Tibial nerve (tissue), 4 donors: ENCODE measurements around the gene SLC31A2. TPM values are rescaled to one million over a fixed set of nuclear protein-coding genes. Genes with fewer than 3 reads are reported as not detected.

Experiments used
- DNase-seq, 2 donors: peaks; one replicate each; pipeline ENCODE4 v3.0.0-alpha.2; 2019; ENCODE audit warnings: low spot score in 2 of 2
- H3K27ac ChIP-seq, 4 donors: fragments of 200-600 bp; sonication (generic) in 3 of 4; one replicate each; pipeline ENCODE4 v1.5.1; 2017 to 2019; ENCODE audit warnings: mild to moderate bottlenecking in 1 of 4
- H3K27me3 ChIP-seq, 2 donors: fragments of 200-600 bp; sonication (generic) in 1 of 2; one replicate each; pipeline versions ENCODE4 v1.5.1 to v1.6.0; 2017 to 2019
- H3K36me3 ChIP-seq, 3 donors: fragments of 200-600 bp; sonication (generic); one replicate each; pipeline ENCODE4 v1.5.1; 2018 to 2019
- H3K4me1 ChIP-seq, 4 donors: fragments of 200-600 bp; sonication (generic) in 3 of 4; one replicate each; pipeline ENCODE4 v1.5.1; 2017 to 2019
- H3K4me3 ChIP-seq, 4 donors: fragments of 200-600 bp; sonication (generic) in 3 of 4; one replicate each; pipeline ENCODE4 v1.5.1; 2017 to 2019; ENCODE audit warnings: mild to moderate bottlenecking in 1 of 4, moderate library complexity in 1 of 4
- H3K9me3 ChIP-seq, 4 donors: fragments of 200-600 bp; sonication (generic) in 3 of 4; one replicate each; pipeline ENCODE4 v1.5.1; 2017 to 2019
- CTCF ChIP-seq, 5 experiments: fragments of 200-600 bp in 3 of 5; fragments of 450-650 bp in 2 of 5; sonication (generic) in 3 of 5; IDR thresholded peaks; one replicate each; pipeline ENCODE4 v1.5.1; 2016 to 2019; ENCODE audit warnings: antibody characterized with exemption in 5 of 5, mild to moderate bottlenecking in 3 of 5, moderate library complexity in 2 of 5
- EP300 ChIP-seq, 2 donors: sonication (generic); formaldehyde crosslinking; IDR thresholded peaks; one replicate each; pipeline ENCODE4 v1.6.1; 2017; ENCODE audit warnings: antibody characterized with exemption in 2 of 2, mild to moderate bottlenecking in 1 of 2
- POLR2A ChIP-seq, 2 donors: fragments of 450-650 bp; IDR thresholded peaks; one replicate each; pipeline ENCODE4 v1.6.1; 2017; ENCODE audit warnings: antibody characterized with exemption in 2 of 2, mild to moderate bottlenecking in 2 of 2, moderate library complexity in 2 of 2
- WGBS, 2 donors: methylation state at CpG; one replicate each; pipeline ENCODE4 v1.1.5; 2018; 5-methylcytosine and 5-hydroxymethylcytosine counted together
- total RNA-seq, 4 donors: library from RNA; depleted of rRNA; stranded (reverse); fragments of >200 nt; gene quantifications; one replicate each; pipeline ENCODE4 v1.1.0, GENCODE V29; 2016

The SLC31A2 gene
- total RNA-seq, 4 donors from 2014 or later, result 25.3 to 50.4 (median 39.9) TPM

DNA sequence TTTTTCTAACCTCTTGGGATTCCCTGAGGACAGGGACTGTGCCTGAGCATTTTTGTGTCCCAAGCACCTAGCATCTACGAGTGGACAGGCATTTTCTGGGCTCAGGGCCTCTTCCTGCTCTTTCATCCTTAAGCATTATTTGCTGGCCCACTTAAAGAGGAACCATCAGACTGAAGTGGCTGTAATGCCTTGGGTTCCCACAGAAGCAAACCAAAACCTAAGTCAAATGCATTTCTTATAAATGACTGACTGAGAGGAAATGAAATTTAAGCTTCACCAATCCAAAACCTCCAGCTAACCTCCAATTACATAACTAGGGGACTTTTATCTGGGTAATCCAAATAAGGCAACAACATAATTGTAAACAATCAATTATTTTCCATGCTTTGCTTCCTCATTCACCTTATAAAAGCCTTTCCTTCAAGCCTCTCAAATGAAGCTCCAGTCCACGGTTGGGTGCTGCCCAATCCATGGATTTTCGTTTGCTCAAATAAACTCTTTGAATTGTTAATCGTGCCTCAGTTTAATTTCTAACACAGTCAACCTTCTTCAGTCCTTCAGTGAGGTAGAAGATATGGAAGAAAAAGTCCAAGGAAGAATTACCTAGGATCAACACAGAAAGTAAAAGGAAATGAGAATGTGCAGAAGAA lies 25.3 kb upstream of the SLC31A2 start:
- TF ChIP-seq EP300 (IDR thresholded peaks at IDR 0.05) (no peak), POLR2A (IDR thresholded peaks at IDR 0.05) (no peak), CTCF (IDR thresholded peaks at IDR 0.05) (no peak)
- H3K4me1 ChIP-seq, result no peaks in the 10 kb centered on the region
- no peak overlapping the region for H3K27ac ChIP-seq
- H3K36me3 ChIP-seq, result no peaks in the 10 kb centered on the region
- H3K9me3 ChIP-seq, result no peaks in the 10 kb centered on the region
- DNase-seq, result no peak
- H3K27me3 ChIP-seq, result no peaks in the 10 kb centered on the region
- WGBS, 2 donors, result 73 to 79% methylated on average over 4 of the region's 4 CpGs
- H3K4me3 ChIP-seq, result no peak overlapping the region

DNA sequence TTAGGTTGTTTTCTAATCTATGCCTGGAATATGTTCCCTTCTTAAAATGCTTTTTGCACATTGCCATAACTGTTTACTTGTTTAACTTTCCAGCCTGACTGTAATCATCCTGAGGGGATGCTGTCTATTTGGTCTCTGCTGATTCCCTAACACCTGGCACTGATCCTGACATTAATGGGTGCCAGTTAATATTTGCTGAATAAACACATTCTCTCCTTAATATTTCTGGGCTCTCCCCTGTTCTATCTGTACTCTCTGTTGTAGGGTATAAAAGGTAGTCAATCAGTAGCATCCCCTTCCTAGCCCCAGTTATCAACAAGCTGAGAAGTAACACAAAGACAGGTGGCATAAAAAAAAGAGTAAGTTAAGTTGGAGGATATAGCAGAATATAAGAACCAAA lies 21.3 kb upstream of the SLC31A2 start:
- DNase-seq, result no peak
- TF ChIP-seq EP300 (IDR thresholded peaks at IDR 0.05), result no peak
- TF ChIP-seq POLR2A (IDR thresholded peaks at IDR 0.05), result no peak
- TF ChIP-seq CTCF (IDR thresholded peaks at IDR 0.05), result no peak
- Histone ChIP-seq H3K36me3 (no peaks in the 10 kb centered on the region), H3K27ac (no peak overlapping the region), H3K9me3 (no peaks in the 10 kb centered on the region), H3K27me3 (no peaks in the 10 kb centered on the region), H3K4me1 (peaks cover 0 to 7% (median 2%) of the 10 kb centered on the region in 4 donors), H3K4me3 (no peak overlapping the region)

GRCh38 chr9:113129884-113130283 lies 20.9 kb upstream of the SLC31A2 start:
- Histone ChIP-seq H3K36me3 (no peaks in the 10 kb centered on the region), H3K9me3 (no peaks in the 10 kb centered on the region), H3K4me3 (no peak overlapping the region), H3K27me3 (no peaks in the 10 kb centered on the region), H3K27ac (no peak overlapping the region), H3K4me1 (peaks cover 0 to 7% (median 2%) of the 10 kb centered on the region in 4 donors)
- TF ChIP-seq CTCF (IDR thresholded peaks at IDR 0.05), result no peak
- no peak for TF ChIP-seq EP300 (IDR thresholded peaks at IDR 0.05)
- no peak for TF ChIP-seq POLR2A (IDR thresholded peaks at IDR 0.05)
- no peak for DNase-seq
- WGBS, 2 donors, result 52 to 60% methylated on average over 4 of the region's 4 CpGs

- no peaks in the 10 kb centered on the region for H3K27me3 ChIP-seq
- no peak for TF ChIP-seq POLR2A (IDR thresholded peaks at IDR 0.05)
- TF ChIP-seq EP300 (IDR thresholded peaks at IDR 0.05), result no peak
- no peak for TF ChIP-seq CTCF (IDR thresholded peaks at IDR 0.05)
- H3K9me3 ChIP-seq, result no peaks in the 10 kb centered on the region
- no peak for DNase-seq
- H3K27ac ChIP-seq, result no peak overlapping the region
- WGBS, 2 donors, result 0 to 5% methylated on average over 3 of the region's 3 CpGs
- H3K4me3 ChIP-seq, result no peak overlapping the region
- no peaks in the 10 kb centered on the region for H3K36me3 ChIP-seq
- peaks cover 0 to 7% (median 2%) of the 10 kb centered on the region in 4 donors for H3K4me1 ChIP-seq
Observed at GRCh38 chr9:113131689-113132151, 19.1 kb upstream of the SLC31A2 start.

- no peaks in the 10 kb centered on the region for H3K36me3 ChIP-seq
- no peak overlapping the region for H3K27ac ChIP-seq
- no peak for DNase-seq
- H3K4me1 ChIP-seq, result no peaks in the 10 kb centered on the region
- peaks cover 0 to 3% (median 0%) of the 10 kb centered on the region in 4 donors for H3K9me3 ChIP-seq
- H3K4me3 ChIP-seq, result no peak overlapping the region
- WGBS, 2 donors, result 75 to 77% methylated on average over 8 to 9 of the region's 9 CpGs
- no peaks in the 10 kb centered on the region for H3K27me3 ChIP-seq
- TF ChIP-seq POLR2A (IDR thresholded peaks at IDR 0.05) (no peak), CTCF (IDR thresholded peaks at IDR 0.05) (no peak), EP300 (IDR thresholded peaks at IDR 0.05) (no peak)
Observed at GRCh38 chr9:113137196-113138168, 13.3 kb upstream of the SLC31A2 start.
